Measurements from ENCODE around the gene FAM107B.

The FAM107B gene

DNA sequence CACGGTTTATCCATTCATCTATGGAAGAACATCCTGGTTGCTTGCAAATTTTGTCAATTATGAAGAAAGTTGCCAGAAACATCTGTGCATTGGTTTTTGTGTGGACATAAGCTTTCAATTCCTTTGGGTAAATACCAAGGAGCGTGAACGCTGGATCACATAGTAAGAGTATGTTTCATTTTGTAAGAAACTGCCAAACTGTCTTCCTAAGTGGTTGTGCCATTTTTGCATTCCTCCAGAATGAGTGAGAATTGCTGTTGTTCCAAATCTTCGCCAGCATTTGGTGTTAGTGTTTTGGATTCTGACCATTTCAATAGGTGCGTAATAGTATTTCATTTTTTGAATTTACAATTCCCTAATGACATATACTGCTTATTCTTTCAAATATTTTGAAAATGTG lies 288.7 kb downstream of the FAM107B start:
- peaks cover 6% of the 10 kb centered on the region; the same call in 1 of the 2 replicates for H3K9me3 ChIP-seq (ENCODE audit: control insufficient read depth, insufficient read depth, low read depth, low read length)
- H3K36me3 ChIP-seq (ENCODE audit: control insufficient read depth, insufficient read depth, low read length), result no peaks in the 10 kb centered on the region
- H3K9ac ChIP-seq (ENCODE audit: low read length), result no peak overlapping the region
- H3K4me1 ChIP-seq (ENCODE audit: control insufficient read depth, insufficient read depth, low read length), result no peaks in the 10 kb centered on the region
- no peak overlapping the region for H3K27ac ChIP-seq (ENCODE audit: low read depth, low read length)
- no peak overlapping the region for H3K4me3 ChIP-seq (ENCODE audit: low read depth, low read length)
- H3K27me3 ChIP-seq (ENCODE audit: control insufficient read depth, insufficient read depth, low read length), result no peaks in the 10 kb centered on the region

DNA sequence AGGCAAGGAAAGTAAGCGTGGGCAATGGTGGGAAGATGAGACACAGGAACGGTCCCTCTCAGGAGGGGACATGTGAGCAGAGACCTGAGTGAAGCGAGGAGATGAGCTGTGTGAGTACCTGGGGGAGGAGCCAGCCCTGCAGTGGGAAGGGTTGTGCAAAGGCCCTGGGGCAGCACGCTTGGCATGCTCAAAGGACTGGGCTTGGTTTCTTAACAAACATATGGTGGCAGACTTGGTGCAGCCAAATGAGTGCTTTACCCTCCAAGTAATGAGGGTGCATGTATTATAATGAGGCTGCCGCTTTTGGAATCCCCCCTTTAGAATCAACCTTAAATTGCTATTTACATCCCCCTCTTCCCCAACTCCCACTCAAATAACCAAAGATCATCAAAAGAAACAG lies 291.3 kb downstream of the FAM107B start:
- no peak overlapping the region for H3K4me3 ChIP-seq (ENCODE audit: low read depth, low read length)
- H3K27me3 ChIP-seq (ENCODE audit: control insufficient read depth, insufficient read depth, low read length), result no peaks in the 10 kb centered on the region
- 0 out of 2 replicates have a peak, but pooled peaks cover under 1% of the 10 kb centered on the region for H3K4me1 ChIP-seq (ENCODE audit: control insufficient read depth, insufficient read depth, low read length)
- no peak overlapping the region for H3K27ac ChIP-seq (ENCODE audit: low read depth, low read length)
- H3K9ac ChIP-seq (ENCODE audit: low read length), result no peak overlapping the region
- peaks cover 6% of the 10 kb centered on the region; the same call in 1 of the 2 replicates for H3K9me3 ChIP-seq (ENCODE audit: control insufficient read depth, insufficient read depth, low read depth, low read length)
- no peaks in the 10 kb centered on the region for H3K36me3 ChIP-seq (ENCODE audit: control insufficient read depth, insufficient read depth, low read length)

DNA sequence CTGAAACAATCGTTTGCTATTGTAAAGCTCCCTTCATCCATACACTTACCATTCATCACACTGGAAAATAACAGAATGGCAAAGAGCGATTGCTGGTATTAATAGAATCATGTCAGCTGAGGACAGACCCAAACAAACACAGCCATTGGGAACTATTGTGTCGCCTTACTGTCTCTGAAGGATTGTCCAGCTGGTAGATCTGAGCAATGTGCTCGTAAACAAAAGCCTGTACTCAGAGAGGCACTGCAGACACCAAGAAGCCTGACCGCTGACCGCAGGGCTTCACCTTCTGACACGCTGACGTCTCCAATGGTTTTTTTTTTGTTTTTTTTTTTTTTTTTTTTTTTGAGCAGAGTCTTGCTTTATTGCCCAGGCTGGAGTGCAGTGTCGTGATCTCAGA lies 292.9 kb downstream of the FAM107B start:
- Histone ChIP-seq H3K36me3 (ENCODE audit: control insufficient read depth, insufficient read depth, low read length) (no peaks in the 10 kb centered on the region), H3K27me3 (ENCODE audit: control insufficient read depth, insufficient read depth, low read length) (no peaks in the 10 kb centered on the region), H3K27ac (ENCODE audit: low read depth, low read length) (no peak overlapping the region), H3K9ac (ENCODE audit: low read length) (no peak overlapping the region), H3K9me3 (ENCODE audit: control insufficient read depth, insufficient read depth, low read depth, low read length) (peaks cover 6% of the 10 kb centered on the region; the same call in 1 of the 2 replicates), H3K4me3 (ENCODE audit: low read depth, low read length) (no peak overlapping the region), H3K4me1 (ENCODE audit: control insufficient read depth, insufficient read depth, low read length) (0 out of 2 replicates have a peak, but pooled peaks cover 4% of the 10 kb centered on the region)

DNA sequence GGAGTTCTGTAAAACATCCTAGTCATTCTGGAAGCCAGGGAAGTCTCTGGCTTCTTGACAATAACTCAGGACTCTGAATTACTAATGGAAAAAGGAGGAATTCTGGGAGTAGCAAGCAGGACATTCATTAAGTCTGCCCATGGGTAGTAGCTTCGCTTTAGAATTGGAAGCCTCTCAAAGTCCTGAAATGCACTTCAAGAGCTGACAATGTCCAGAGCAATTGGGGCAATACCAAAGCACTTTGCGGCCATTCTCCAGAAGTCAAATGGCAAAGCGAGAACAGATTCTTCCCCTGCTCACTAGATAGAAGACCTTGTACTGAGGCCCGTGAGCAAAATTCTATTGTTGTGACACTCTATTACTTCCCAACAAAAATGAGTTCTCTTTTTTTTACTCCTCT lies 293.7 kb downstream of the FAM107B start:
- Histone ChIP-seq H3K9ac (ENCODE audit: low read length) (no peak overlapping the region), H3K9me3 (ENCODE audit: control insufficient read depth, insufficient read depth, low read depth, low read length) (peaks cover 6% of the 10 kb centered on the region; the same call in 1 of the 2 replicates), H3K4me1 (ENCODE audit: control insufficient read depth, insufficient read depth, low read length) (0 out of 2 replicates have a peak, but pooled peaks cover 4% of the 10 kb centered on the region), H3K36me3 (ENCODE audit: control insufficient read depth, insufficient read depth, low read length) (no peaks in the 10 kb centered on the region), H3K4me3 (ENCODE audit: low read depth, low read length) (no peak overlapping the region), H3K27me3 (ENCODE audit: control insufficient read depth, insufficient read depth, low read length) (no peaks in the 10 kb centered on the region), H3K27ac (ENCODE audit: low read depth, low read length) (no peak overlapping the region)

DNA sequence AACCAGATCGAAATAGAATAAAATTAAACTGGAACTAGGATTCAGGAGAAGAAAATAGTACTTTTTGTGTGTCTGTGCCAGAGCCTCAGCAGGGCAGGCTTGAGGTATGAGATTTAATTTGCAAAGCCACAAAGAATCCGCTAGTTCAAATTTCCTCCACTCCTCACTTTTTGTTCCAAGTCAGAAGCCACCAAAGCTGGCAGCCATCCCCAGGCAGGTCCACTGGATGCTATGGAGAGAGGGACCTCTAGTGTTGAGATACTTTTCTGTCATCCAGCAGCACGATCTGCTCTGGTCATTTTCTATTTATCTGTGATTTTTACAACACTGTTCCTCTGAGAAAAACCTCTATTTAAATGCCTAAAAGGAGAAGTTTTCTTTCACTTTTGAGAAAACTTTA lies 296.1 kb downstream of the FAM107B start:
- H3K27me3 ChIP-seq (ENCODE audit: control insufficient read depth, insufficient read depth, low read length), result no peaks in the 10 kb centered on the region
- no peak overlapping the region for H3K27ac ChIP-seq (ENCODE audit: low read depth, low read length)
- H3K36me3 ChIP-seq (ENCODE audit: control insufficient read depth, insufficient read depth, low read length), result no peaks in the 10 kb centered on the region
- H3K9ac ChIP-seq (ENCODE audit: low read length), result no peak overlapping the region
- no peak overlapping the region for H3K4me3 ChIP-seq (ENCODE audit: low read depth, low read length)
- peaks cover 14% of the 10 kb centered on the region for H3K9me3 ChIP-seq (ENCODE audit: control insufficient read depth, insufficient read depth, low read depth, low read length)
- H3K4me1 ChIP-seq (ENCODE audit: control insufficient read depth, insufficient read depth, low read length), result 0 out of 2 replicates have a peak, but pooled peaks cover 4% of the 10 kb centered on the region

DNA sequence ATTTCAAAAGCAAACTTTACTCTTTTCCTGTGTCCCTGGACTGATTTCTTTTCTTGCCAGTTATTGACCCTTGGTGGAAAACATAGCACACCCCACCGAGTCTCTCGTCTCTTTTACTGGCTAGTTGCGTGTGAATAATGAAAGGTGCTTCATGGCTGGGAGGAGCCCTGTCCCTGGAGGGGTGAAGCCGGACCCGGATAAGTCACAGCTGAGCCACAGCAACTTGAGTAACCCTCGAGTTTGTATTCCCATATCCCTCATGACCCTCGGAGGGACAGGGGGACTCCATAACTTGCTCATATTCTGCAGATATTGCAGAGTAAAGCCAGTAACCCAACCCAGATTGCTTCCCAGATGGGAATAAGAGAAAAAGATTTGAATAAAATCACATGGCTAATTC lies 296.5 kb downstream of the FAM107B start:
- H3K36me3 ChIP-seq (ENCODE audit: control insufficient read depth, insufficient read depth, low read length), result no peaks in the 10 kb centered on the region
- H3K4me3 ChIP-seq (ENCODE audit: low read depth, low read length), result no peak overlapping the region
- H3K27ac ChIP-seq (ENCODE audit: low read depth, low read length), result no peak overlapping the region
- H3K9ac ChIP-seq (ENCODE audit: low read length), result no peak overlapping the region
- H3K9me3 ChIP-seq (ENCODE audit: control insufficient read depth, insufficient read depth, low read depth, low read length), result peaks cover 12% of the 10 kb centered on the region
- 0 out of 2 replicates have a peak, but pooled peaks cover 4% of the 10 kb centered on the region for H3K4me1 ChIP-seq (ENCODE audit: control insufficient read depth, insufficient read depth, low read length)
- H3K27me3 ChIP-seq (ENCODE audit: control insufficient read depth, insufficient read depth, low read length), result no peaks in the 10 kb centered on the region

DNA sequence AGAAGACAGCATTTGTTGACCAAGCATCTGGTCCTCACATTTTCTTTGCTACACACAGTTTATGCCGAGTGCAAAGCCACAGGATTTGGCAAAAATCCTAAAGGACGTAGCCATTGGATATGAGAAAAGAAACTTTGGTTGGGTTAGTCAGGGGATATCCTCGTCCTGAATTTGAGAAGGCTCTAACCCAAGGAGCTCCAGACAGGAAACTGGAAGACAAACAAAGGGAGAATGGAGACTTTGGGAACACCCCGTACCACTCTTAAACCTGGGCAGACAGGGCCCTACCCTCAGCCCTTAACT lies 297.3 kb downstream of the FAM107B start:
- Histone ChIP-seq H3K4me3 (ENCODE audit: low read depth, low read length) (no peak overlapping the region), H3K9ac (ENCODE audit: low read length) (no peak overlapping the region), H3K27me3 (ENCODE audit: control insufficient read depth, insufficient read depth, low read length) (no peaks in the 10 kb centered on the region), H3K9me3 (ENCODE audit: control insufficient read depth, insufficient read depth, low read depth, low read length) (peaks cover 12% of the 10 kb centered on the region), H3K36me3 (ENCODE audit: control insufficient read depth, insufficient read depth, low read length) (no peaks in the 10 kb centered on the region), H3K27ac (ENCODE audit: low read depth, low read length) (no peak overlapping the region), H3K4me1 (ENCODE audit: control insufficient read depth, insufficient read depth, low read length) (0 out of 2 replicates have a peak, but pooled peaks cover 4% of the 10 kb centered on the region)

DNA sequence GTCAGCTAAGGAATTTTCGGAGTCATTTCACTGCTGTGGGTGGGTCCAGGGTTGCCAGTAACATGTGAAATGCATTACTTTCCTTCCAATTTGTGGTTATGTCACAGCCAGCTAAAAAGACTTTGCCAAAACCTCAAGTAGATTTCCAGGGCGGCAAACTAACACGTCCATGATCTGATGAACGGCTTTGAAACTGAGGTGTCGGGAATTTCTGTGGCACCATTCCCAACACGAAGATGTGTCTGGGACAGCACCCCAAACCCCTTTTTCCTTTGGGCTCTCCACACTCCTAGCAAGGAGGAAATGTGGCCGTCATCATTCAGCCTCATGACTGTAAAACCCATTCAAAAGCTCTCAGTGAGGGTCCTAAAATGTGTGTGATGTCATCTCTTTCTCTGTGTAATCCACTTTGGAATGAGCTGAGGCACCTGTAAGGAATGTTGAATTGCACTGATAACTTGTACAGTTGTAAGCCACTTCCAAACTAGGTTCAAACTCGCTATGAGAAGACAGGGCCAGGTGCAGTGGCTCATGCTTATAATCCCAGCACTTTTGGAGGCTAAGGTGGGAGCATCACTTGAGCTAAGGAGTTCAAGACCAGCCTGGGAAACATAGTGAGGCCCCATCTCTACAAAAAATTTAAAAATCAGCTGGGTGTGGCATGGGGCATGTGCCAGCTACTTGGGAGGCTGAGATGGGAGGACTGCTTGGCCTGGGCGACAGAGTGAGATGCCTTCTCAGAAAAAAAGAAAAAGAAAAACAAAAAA lies 297.9 kb downstream of the FAM107B start:
- H3K27ac ChIP-seq (ENCODE audit: low read depth, low read length), result no peak overlapping the region
- H3K36me3 ChIP-seq (ENCODE audit: control insufficient read depth, insufficient read depth, low read length), result no peaks in the 10 kb centered on the region
- 0 out of 2 replicates have a peak, but pooled peaks cover 4% of the 10 kb centered on the region for H3K4me1 ChIP-seq (ENCODE audit: control insufficient read depth, insufficient read depth, low read length)
- no peaks in the 10 kb centered on the region for H3K27me3 ChIP-seq (ENCODE audit: control insufficient read depth, insufficient read depth, low read length)
- no peak overlapping the region for H3K4me3 ChIP-seq (ENCODE audit: low read depth, low read length)
- H3K9me3 ChIP-seq (ENCODE audit: control insufficient read depth, insufficient read depth, low read depth, low read length), result peaks cover 12% of the 10 kb centered on the region
- H3K9ac ChIP-seq (ENCODE audit: low read length), result no peak overlapping the region

DNA sequence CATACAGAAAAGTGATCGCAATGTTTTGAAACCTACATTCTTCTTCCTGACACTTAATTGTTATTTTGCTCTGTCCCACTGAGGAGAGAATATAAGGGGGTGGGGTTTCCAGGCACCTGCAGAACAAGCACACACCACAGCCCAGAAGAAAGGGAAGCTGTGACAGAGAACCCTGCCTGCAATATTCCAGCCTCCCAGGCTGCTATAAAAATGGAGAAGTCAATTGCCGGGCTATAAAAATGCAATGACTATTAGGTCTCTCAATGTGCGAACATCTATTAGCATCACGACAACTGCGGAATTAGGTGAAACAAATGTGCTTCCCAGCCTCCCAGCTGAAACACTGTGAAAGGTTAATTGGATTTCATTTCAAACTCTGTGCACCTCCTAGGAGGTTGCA lies 298.7 kb downstream of the FAM107B start:
- Histone ChIP-seq H3K36me3 (ENCODE audit: control insufficient read depth, insufficient read depth, low read length) (no peaks in the 10 kb centered on the region), H3K27ac (ENCODE audit: low read depth, low read length) (no peak overlapping the region), H3K9ac (ENCODE audit: low read length) (no peak overlapping the region), H3K4me3 (ENCODE audit: low read depth, low read length) (no peak overlapping the region), H3K27me3 (ENCODE audit: control insufficient read depth, insufficient read depth, low read length) (no peaks in the 10 kb centered on the region), H3K4me1 (ENCODE audit: control insufficient read depth, insufficient read depth, low read length) (0 out of 2 replicates have a peak, but pooled peaks cover 4% of the 10 kb centered on the region), H3K9me3 (ENCODE audit: control insufficient read depth, insufficient read depth, low read depth, low read length) (peaks cover 12% of the 10 kb centered on the region)

DNA sequence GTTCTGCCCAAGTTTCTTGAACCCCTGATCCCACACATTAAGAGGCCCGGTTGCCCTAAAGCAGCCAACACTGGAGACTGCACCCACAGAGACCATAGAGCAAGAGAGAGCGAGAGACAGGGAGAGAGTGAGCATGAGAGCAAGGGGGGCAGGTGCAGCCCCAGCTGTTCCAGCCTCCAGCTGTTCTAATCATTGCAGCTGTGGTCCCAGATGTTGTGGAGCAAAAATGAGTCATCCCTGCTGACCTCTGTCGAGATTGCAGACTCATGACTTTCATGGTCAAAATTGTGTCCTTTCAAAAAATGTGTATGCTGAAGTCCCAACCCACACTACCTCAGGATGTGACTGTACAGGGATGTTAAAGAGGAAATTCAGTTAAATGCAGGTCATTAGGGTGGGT lies 300.0 kb downstream of the FAM107B start:
- H3K4me1 ChIP-seq (ENCODE audit: control insufficient read depth, insufficient read depth, low read length), result 0 out of 2 replicates have a peak, but pooled peaks cover 4% of the 10 kb centered on the region
- no peak overlapping the region for H3K4me3 ChIP-seq (ENCODE audit: low read depth, low read length)
- no peaks in the 10 kb centered on the region for H3K27me3 ChIP-seq (ENCODE audit: control insufficient read depth, insufficient read depth, low read length)
- no peak overlapping the region for H3K9ac ChIP-seq (ENCODE audit: low read length)
- H3K27ac ChIP-seq (ENCODE audit: low read depth, low read length), result no peak overlapping the region
- peaks cover 14% of the 10 kb centered on the region for H3K9me3 ChIP-seq (ENCODE audit: control insufficient read depth, insufficient read depth, low read depth, low read length)
- no peaks in the 10 kb centered on the region for H3K36me3 ChIP-seq (ENCODE audit: control insufficient read depth, insufficient read depth, low read length)

DNA sequence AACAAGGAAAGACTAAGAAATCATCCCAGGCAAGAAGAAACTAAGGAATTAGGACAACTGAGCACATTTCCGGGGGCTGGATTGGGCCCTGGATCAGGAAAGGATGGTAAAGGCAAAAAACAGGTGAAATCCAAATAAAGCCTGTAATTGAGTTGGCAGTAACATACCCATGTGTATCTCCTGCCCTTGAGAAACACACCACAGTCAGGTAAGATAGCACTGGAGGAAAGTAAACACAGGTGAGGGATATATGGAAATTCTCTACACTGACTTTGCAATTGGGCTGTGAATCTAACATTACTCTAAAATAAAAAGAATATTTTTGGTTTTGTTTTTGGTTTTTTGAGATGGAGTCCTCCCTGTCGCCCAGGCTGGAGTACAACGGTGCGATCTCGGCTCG lies 303.8 kb downstream of the FAM107B start:
- Histone ChIP-seq H3K36me3 (ENCODE audit: control insufficient read depth, insufficient read depth, low read length) (no peaks in the 10 kb centered on the region), H3K27ac (ENCODE audit: low read depth, low read length) (no peak overlapping the region), H3K4me1 (ENCODE audit: control insufficient read depth, insufficient read depth, low read length) (no peaks in the 10 kb centered on the region), H3K9me3 (ENCODE audit: control insufficient read depth, insufficient read depth, low read depth, low read length) (peaks cover 14% of the 10 kb centered on the region), H3K4me3 (ENCODE audit: low read depth, low read length) (no peak overlapping the region), H3K9ac (ENCODE audit: low read length) (no peak overlapping the region), H3K27me3 (ENCODE audit: control insufficient read depth, insufficient read depth, low read length) (no peaks in the 10 kb centered on the region)
